Activated T-helper 2 cell treated with anti-CD3 and anti-CD28 coated beads, Interferon-gamma antibody, Interleukin-2, Interleukin-4, amounts not matched to agents 10 μg/mL and 5 μg/mL and 100 μg/mL, durations not matched to agents 14 hours and 24 hours and 36 hours (primary cell): ENCODE results near the gene TRIM56. TPM values are rescaled to one million over a fixed set of nuclear protein-coding genes. Genes with fewer than 3 reads are reported as not detected.
A peak's percentile ranks its signal among the peaks of the same experiment; 100 is the strongest.
"Not testable (repeated sequence)": the region's sequence is repeated elsewhere in the genome, so short reads cannot be mapped to it uniquely, and the experiment has no call there.

ENCODE experiments used
- DNase-seq: peaks from one replicate; pipeline ENCODE4 v3.0.0; 2021; ENCODE audit warnings: low spot score
- H3K27ac Mint-ChIP-seq: one replicate; pipeline ENCODE4 v1.8.0; 2021; ENCODE audit warnings: mixed read lengths
- H3K27me3 Mint-ChIP-seq: one replicate; pipeline ENCODE4 v1.8.0; 2021; ENCODE audit warnings: low read depth, mixed read lengths
- H3K36me3 Mint-ChIP-seq: one replicate; pipeline ENCODE4 v1.8.0; 2021; ENCODE audit warnings: low read depth, mixed read lengths
- H3K4me1 Mint-ChIP-seq: one replicate; pipeline ENCODE4 v1.8.0; 2021; ENCODE audit warnings: low read depth, mixed read lengths
- H3K4me3 Mint-ChIP-seq: one replicate; pipeline ENCODE4 v1.8.0; 2021; ENCODE audit warnings: low read depth, mild to moderate bottlenecking, moderate library complexity, mixed read lengths
- H3K9me3 Mint-ChIP-seq: one replicate; pipeline ENCODE4 v1.8.0; 2021; ENCODE audit warnings: mixed read lengths
- intact Hi-C: fragments of 100-400 bp; cut with micrococcal nuclease; formaldehyde crosslinking; loops from one replicate; pipeline ENCODE4 v1.15.1; 2023
- total RNA-seq: library from RNA; stranded (reverse); gene quantifications from 2 replicates; pipeline ENCODE4 v1.2.3, GENCODE V29; 2022

Gene TRIM56
- total RNA-seq, 1 donor from 2014 or later = 43.8 TPM

- H3K4me1 Mint-ChIP-seq, H3K27ac Mint-ChIP-seq, H3K9me3 Mint-ChIP-seq, H3K27me3 Mint-ChIP-seq, H3K4me3 Mint-ChIP-seq, DNase-seq, intact Hi-C loops, H3K36me3 Mint-ChIP-seq: not testable (repeated sequence)
Measured at GRCh38 chr7:101076183-101076582, 9.1 kb upstream of the TRIM56 start.

GRCh38 chr7:101077303-101078086, 7.8 kb upstream of the TRIM56 start:
- intact Hi-C loops = loop anchor here (1.0 kb wide), 1 partner anchor 180 kb away; no protein-coding TSS in a partner anchor
- DNase-seq = peak; percentile 71

GRCh38 chr7:101081432-101081831, 3.8 kb upstream of the TRIM56 start:
- Mint-ChIP-seq H3K4me3 (no peak overlapping the region), H3K27me3 (no peaks in the 10 kb centered on the region), H3K27ac (no peak overlapping the region), H3K9me3 (no peaks in the 10 kb centered on the region), H3K4me1 (peaks cover 11% of the 10 kb centered on the region), H3K36me3 (peaks cover 8% of the 10 kb centered on the region)
- no peak for DNase-seq
- intact Hi-C loops = no loop called here

More at GRCh38 chr7:101077303-101078086, 7.8 kb upstream of the TRIM56 start:
- H3K4me1 Mint-ChIP-seq = peaks cover 4% of the 10 kb centered on the region
- H3K27ac Mint-ChIP-seq = no peak overlapping the region
- H3K4me3 Mint-ChIP-seq = no peak overlapping the region
- H3K36me3 Mint-ChIP-seq = no peaks in the 10 kb centered on the region
- H3K9me3 Mint-ChIP-seq = no peaks in the 10 kb centered on the region
- H3K27me3 Mint-ChIP-seq = peaks cover 5% of the 10 kb centered on the region

GRCh38 chr7:101084865-101085161, 468 bp upstream of the TRIM56 start:
- no peak for DNase-seq
- Mint-ChIP-seq H3K27ac (peak overlapping the region; percentile 99), H3K9me3 (no peaks in the 10 kb centered on the region), H3K27me3 (no peaks in the 10 kb centered on the region), H3K4me3 (peak overlapping the region; percentile 100), H3K4me1 (peaks cover 16% of the 10 kb centered on the region), H3K36me3 (peaks cover 24% of the 10 kb centered on the region)
- intact Hi-C loops = loop anchor here (1.0 kb wide), 1 partner anchor 53 kb away; no protein-coding TSS in a partner anchor

GRCh38 chr7:101087334-101088068, 2.2 kb downstream of the TRIM56 start:
- intact Hi-C loops = no loop called here
- Mint-ChIP-seq H3K4me3 (peak overlapping the region; percentile 13), H3K4me1 (peaks cover 22% of the 10 kb centered on the region), H3K9me3 (no peaks in the 10 kb centered on the region), H3K36me3 (peaks cover 37% of the 10 kb centered on the region), H3K27me3 (no peaks in the 10 kb centered on the region), H3K27ac (no peak overlapping the region)
- no peak for DNase-seq

- no peak for DNase-seq
- Mint-ChIP-seq H3K4me1 (peaks cover 22% of the 10 kb centered on the region), H3K9me3 (no peaks in the 10 kb centered on the region), H3K4me3 (no peak overlapping the region), H3K27ac (no peak overlapping the region), H3K27me3 (no peaks in the 10 kb centered on the region), H3K36me3 (peaks cover 41% of the 10 kb centered on the region)
- intact Hi-C loops = no loop called here
Measured at GRCh38 chr7:101088069-101088425, 2.8 kb downstream of the TRIM56 start.

GRCh38 chr7:101088858-101089529, 3.7 kb downstream of the TRIM56 start:
- Mint-ChIP-seq H3K9me3 (no peaks in the 10 kb centered on the region), H3K4me3 (peak overlapping the region; percentile 13), H3K4me1 (peaks cover 23% of the 10 kb centered on the region), H3K27ac (no peak overlapping the region), H3K36me3 (peaks cover 43% of the 10 kb centered on the region), H3K27me3 (no peaks in the 10 kb centered on the region)
- no peak for DNase-seq
- intact Hi-C loops = no loop called here

- H3K27ac Mint-ChIP-seq = no peak overlapping the region
- no peak for DNase-seq
- H3K4me1 Mint-ChIP-seq = peaks cover 22% of the 10 kb centered on the region
- H3K36me3 Mint-ChIP-seq = peaks cover 50% of the 10 kb centered on the region
- intact Hi-C loops = no loop called here
- H3K27me3 Mint-ChIP-seq = no peaks in the 10 kb centered on the region
- H3K4me3 Mint-ChIP-seq = no peak overlapping the region
- no peaks in the 10 kb centered on the region for H3K9me3 Mint-ChIP-seq
Measured at GRCh38 chr7:101089876-101090275, 4.6 kb downstream of the TRIM56 start.

- H3K27me3 Mint-ChIP-seq, H3K27ac Mint-ChIP-seq, H3K4me3 Mint-ChIP-seq, H3K9me3 Mint-ChIP-seq, DNase-seq, intact Hi-C loops: not testable (repeated sequence)
- peaks cover 40% of the 10 kb centered on the region for H3K36me3 Mint-ChIP-seq
- H3K4me1 Mint-ChIP-seq = peaks cover 16% of the 10 kb centered on the region
Measured at GRCh38 chr7:101092266-101092905, 7.1 kb downstream of the TRIM56 start.

GRCh38 chr7:101093906-101094305, 8.6 kb downstream of the TRIM56 start:
- Mint-ChIP-seq H3K9me3 (no peaks in the 10 kb centered on the region), H3K4me3 (no peak overlapping the region), H3K36me3 (peaks cover 38% of the 10 kb centered on the region), H3K27ac (no peak overlapping the region), H3K4me1 (peaks cover 16% of the 10 kb centered on the region), H3K27me3 (no peaks in the 10 kb centered on the region)
- intact Hi-C loops = no loop called here
- DNase-seq = no peak

GRCh38 chr7:101094376-101094775, 9.1 kb downstream of the TRIM56 start:
- H3K4me3 Mint-ChIP-seq = no peak overlapping the region
- peaks cover 15% of the 10 kb centered on the region for H3K4me1 Mint-ChIP-seq
- no peak for DNase-seq
- no peaks in the 10 kb centered on the region for H3K27me3 Mint-ChIP-seq
- intact Hi-C loops = no loop called here
- H3K27ac Mint-ChIP-seq = no peak overlapping the region
- no peaks in the 10 kb centered on the region for H3K9me3 Mint-ChIP-seq
- peaks cover 33% of the 10 kb centered on the region for H3K36me3 Mint-ChIP-seq

- DNase-seq = no peak
- intact Hi-C loops = no loop called here
- Mint-ChIP-seq H3K27ac (no peak overlapping the region), H3K4me1 (peaks cover 10% of the 10 kb centered on the region), H3K27me3 (no peaks in the 10 kb centered on the region), H3K4me3 (no peak overlapping the region), H3K36me3 (peaks cover 28% of the 10 kb centered on the region), H3K9me3 (no peaks in the 10 kb centered on the region)
Measured at GRCh38 chr7:101094791-101095375, 9.6 kb downstream of the TRIM56 start.
